GM13976 (cell line): ENCODE results near the gene ATXN1.

Source experiments
- DNase-seq: peaks from one replicate; pipeline ENCODE4 v3.0.0; 2012; ENCODE audit warnings: low spot score
- in situ Hi-C: fragments of 300-500 bp; cut with MboI; formaldehyde crosslinking; loops from one replicate; pipeline ENCODE4 v1.12.0; 2022; ENCODE audit warnings: low sequenced_read_pairs, mixed read lengths, inconsistent platforms; ENCODE audit not compliant: unreplicated experiment
- TF ChIP-seq, protein P1 (sequence below): IDR thresholded peaks from 2 replicates; pipeline ENCODE4 v1.5.1; 2012; ENCODE audit warnings: borderline replicate concordance, mild to moderate bottlenecking; ENCODE audit not compliant: insufficient read depth; ENCODE audit errors: extremely low read depth, missing control alignments, control extremely low read depth

The ATXN1 gene

DNA sequence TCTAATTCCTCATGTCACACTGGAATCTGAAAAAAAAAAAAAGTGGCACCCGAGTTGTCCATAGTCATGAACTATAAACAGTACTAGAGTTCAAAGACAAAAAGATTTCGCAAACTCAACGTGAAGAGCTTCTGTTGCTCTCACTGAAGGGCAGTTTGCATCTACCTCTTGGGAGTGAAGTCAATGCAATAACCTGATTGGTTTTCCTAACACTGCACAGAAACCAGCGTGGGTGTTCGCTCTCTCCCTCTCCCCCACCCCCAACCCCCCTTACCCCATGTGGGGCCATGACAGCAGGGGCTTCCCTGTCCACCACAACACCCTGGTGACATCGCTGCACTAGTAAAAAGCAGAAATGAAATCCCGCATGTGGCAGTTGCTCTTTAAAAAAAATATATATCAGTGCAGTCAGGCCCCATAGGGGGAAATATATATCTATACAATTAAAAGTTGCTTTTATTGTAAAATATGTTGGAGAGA, 456.0 kb downstream of the ATXN1 start:
- TF ChIP-seq, protein P1, sequence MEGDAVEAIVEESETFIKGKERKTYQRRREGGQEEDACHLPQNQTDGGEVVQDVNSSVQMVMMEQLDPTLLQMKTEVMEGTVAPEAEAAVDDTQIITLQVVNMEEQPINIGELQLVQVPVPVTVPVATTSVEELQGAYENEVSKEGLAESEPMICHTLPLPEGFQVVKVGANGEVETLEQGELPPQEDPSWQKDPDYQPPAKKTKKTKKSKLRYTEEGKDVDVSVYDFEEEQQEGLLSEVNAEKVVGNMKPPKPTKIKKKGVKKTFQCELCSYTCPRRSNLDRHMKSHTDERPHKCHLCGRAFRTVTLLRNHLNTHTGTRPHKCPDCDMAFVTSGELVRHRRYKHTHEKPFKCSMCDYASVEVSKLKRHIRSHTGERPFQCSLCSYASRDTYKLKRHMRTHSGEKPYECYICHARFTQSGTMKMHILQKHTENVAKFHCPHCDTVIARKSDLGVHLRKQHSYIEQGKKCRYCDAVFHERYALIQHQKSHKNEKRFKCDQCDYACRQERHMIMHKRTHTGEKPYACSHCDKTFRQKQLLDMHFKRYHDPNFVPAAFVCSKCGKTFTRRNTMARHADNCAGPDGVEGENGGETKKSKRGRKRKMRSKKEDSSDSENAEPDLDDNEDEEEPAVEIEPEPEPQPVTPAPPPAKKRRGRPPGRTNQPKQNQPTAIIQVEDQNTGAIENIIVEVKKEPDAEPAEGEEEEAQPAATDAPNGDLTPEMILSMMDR, result no peak
- DNase-seq, result peak; percentile 90
- in situ Hi-C loops, result no loop called here

- in situ Hi-C loops, result no loop called here
- TF ChIP-seq, protein P1, result no peak
- DNase-seq, result no peak
Measured at GRCh38 chr6:16302721-16303552, 458.3 kb downstream of the ATXN1 start.

DNA sequence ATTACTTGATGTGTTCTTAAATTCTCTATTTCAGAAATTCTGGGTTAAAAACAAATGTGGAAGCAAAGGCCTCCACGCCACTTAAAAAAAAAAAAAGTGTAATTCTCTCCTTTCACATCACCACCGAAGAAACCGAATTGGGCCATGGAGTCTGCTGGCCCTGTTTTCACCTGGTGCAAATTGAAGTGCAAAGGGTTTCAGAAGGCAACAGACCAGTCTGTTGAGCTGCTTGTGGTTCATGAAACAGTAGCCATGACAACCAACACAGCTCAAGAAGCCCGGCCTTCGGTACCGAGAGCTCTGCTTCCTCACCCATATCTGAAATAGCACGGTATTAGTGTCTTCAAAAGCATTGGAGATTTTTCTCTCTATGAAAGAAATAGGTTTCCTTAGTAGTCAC, 459.7 kb downstream of the ATXN1 start:
- in situ Hi-C loops, result no loop called here

DNA sequence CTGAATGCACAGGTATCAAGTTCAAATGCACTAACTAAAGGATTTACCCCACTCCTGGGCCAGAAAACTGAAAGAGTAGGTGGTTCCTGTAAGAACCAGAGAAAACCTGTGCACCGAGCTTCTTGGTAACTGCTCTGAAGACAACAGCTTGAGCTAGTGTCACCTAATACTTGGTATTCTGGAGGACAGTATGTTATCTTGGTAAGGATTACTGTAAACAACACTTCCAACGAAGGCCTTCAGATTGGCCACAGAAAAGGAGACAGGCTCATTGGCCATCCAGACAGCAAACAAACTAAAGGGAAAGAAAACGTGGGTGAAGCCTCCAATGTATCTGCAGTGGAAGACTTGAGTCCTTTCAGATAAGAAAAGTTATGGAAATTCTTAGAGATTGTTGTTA, 461.4 kb downstream of the ATXN1 start:
- no peak for DNase-seq
- TF ChIP-seq, protein P1, result no peak
- in situ Hi-C loops, result no loop called here

More for the DNA sequence above, 459.7 kb downstream of the ATXN1 start:
- DNase-seq, result peak; percentile 61
- TF ChIP-seq, protein P1, result no peak

GRCh38 chr6:16296061-16296670, 465.1 kb downstream of the ATXN1 start:
- in situ Hi-C loops, result no loop called here
- DNase-seq, result no peak

GRCh38 chr6:16295471-16295870, 465.8 kb downstream of the ATXN1 start:
- in situ Hi-C loops, result no loop called here
- DNase-seq, result no peak
- TF ChIP-seq, protein P1, result no peak

More at GRCh38 chr6:16296061-16296670, 465.1 kb downstream of the ATXN1 start:
- TF ChIP-seq, protein P1, result no peak
